GM18507 (cell line): ENCODE data around the gene SMC4.
A peak's percentile ranks its signal among the peaks of the same experiment; 100 is the strongest.

ENCODE experiments used
- DNase-seq: peaks from one replicate; pipeline ENCODE4 v3.0.0; 2011; ENCODE audit warnings: low read depth; ENCODE audit not compliant: insufficient read length; ENCODE audit errors: extremely low spot score
- FAIRE-seq: peaks from 2 replicates; lab custom pipeline; 2011; peaks lifted over from hg19 to GRCh38; lab: Jason Lieb, UNC

Gene SMC4

GRCh38 chr3:160393346-160394008, 6.0 kb upstream of the SMC4 start:
- DNase-seq, result no peak
- FAIRE-seq, result no peak

GRCh38 chr3:160394009-160394392, 5.4 kb upstream of the SMC4 start:
- FAIRE-seq, result no peak
- no peak for DNase-seq

GRCh38 chr3:160395297-160395696, 4.2 kb upstream of the SMC4 start:
- no peak for DNase-seq
- FAIRE-seq, result no peak

GRCh38 chr3:160398820-160399124, 678 bp upstream of the SMC4 start:
- DNase-seq, result no peak
- FAIRE-seq, result no peak

- DNase-seq (no peak), FAIRE-seq (no peak)
Measured at GRCh38 chr3:160400030-160400701, 716 bp downstream of the SMC4 start.

GRCh38 chr3:160400702-160401150, 1.3 kb downstream of the SMC4 start:
- DNase-seq (no peak), FAIRE-seq (no peak)

- DNase-seq (no peak), FAIRE-seq (no peak)
Measured at GRCh38 chr3:160401291-160402095, 2.0 kb downstream of the SMC4 start.

GRCh38 chr3:160402221-160403027, 3.0 kb downstream of the SMC4 start:
- FAIRE-seq (no peak), DNase-seq (no peak)

GRCh38 chr3:160403028-160403545, 3.6 kb downstream of the SMC4 start:
- DNase-seq (no peak), FAIRE-seq (no peak)

GRCh38 chr3:160403796-160404470, 4.5 kb downstream of the SMC4 start:
- FAIRE-seq (no peak), DNase-seq (no peak)

GRCh38 chr3:160409812-160410610, 10.6 kb downstream of the SMC4 start:
- FAIRE-seq, result no peak

GRCh38 chr3:160412477-160412876, 13.0 kb downstream of the SMC4 start:
- FAIRE-seq, result no peak

More at GRCh38 chr3:160409812-160410610, 10.6 kb downstream of the SMC4 start:
- DNase-seq, result no peak

GRCh38 chr3:160413613-160414248, 14.3 kb downstream of the SMC4 start:
- FAIRE-seq, result peak; percentile 85

More at GRCh38 chr3:160412477-160412876, 13.0 kb downstream of the SMC4 start:
- DNase-seq, result no peak

GRCh38 chr3:160417311-160417710, 17.9 kb downstream of the SMC4 start:
- FAIRE-seq, result no peak
- DNase-seq, result no peak

More at GRCh38 chr3:160413613-160414248, 14.3 kb downstream of the SMC4 start:
- DNase-seq, result peak; percentile 28

- no peak for DNase-seq
- FAIRE-seq, result no peak
Measured at GRCh38 chr3:160427832-160428424, 28.5 kb downstream of the SMC4 start.

- DNase-seq (no peak), FAIRE-seq (no peak)
Measured at GRCh38 chr3:160434071-160434470, 34.6 kb downstream of the SMC4 start.

- FAIRE-seq, result no peak
- DNase-seq, result no peak
Measured at GRCh38 chr3:160435095-160435494, 35.6 kb downstream of the SMC4 start.
